Nephron (organoid): ENCODE measurements around the gene PEAK3.

ENCODE experiments used
- H3K27ac Mint-ChIP-seq, 3 experiments: 2 replicates each; pipeline ENCODE4 v1.8.0; 2020; ENCODE audit warnings: mixed read lengths in 3 of 3, mild to moderate bottlenecking in 2 of 3, moderate library complexity in 1 of 3
- H3K27me3 Mint-ChIP-seq: 2 replicates; pipeline ENCODE4 v1.8.0; 2021; ENCODE audit warnings: low read depth, mild to moderate bottlenecking, moderate library complexity, mixed read lengths
- H3K36me3 Mint-ChIP-seq: 2 replicates; pipeline ENCODE4 v1.8.0; 2020; ENCODE audit warnings: low read depth, mixed read lengths
- H3K4me1 Mint-ChIP-seq: 2 replicates; pipeline ENCODE4 v1.8.0; 2020; ENCODE audit warnings: mixed read lengths
- H3K4me3 Mint-ChIP-seq, 3 experiments: 2 replicates each; pipeline ENCODE4 v1.8.0; 2020; ENCODE audit warnings: mild to moderate bottlenecking in 3 of 3, mixed read lengths in 3 of 3, moderate library complexity in 2 of 3
- H3K9me3 Mint-ChIP-seq: 2 replicates; pipeline ENCODE4 v1.8.0; 2020; ENCODE audit warnings: mixed read lengths
- CTCF ChIP-seq, 3 experiments: fragments of 200-600 bp; sonication (generic); IDR thresholded peaks; one replicate each; pipeline ENCODE4 v1.5.0; 2021; ENCODE audit warnings: antibody characterized with exemption in 3 of 3; ENCODE audit not compliant: unreplicated experiment in 3 of 3

Gene PEAK3

GRCh38 chr19:2246801-2247361, 35.1 kb downstream of the PEAK3 start:
- H3K4me1 Mint-ChIP-seq: peaks cover 8% of the 10 kb centered on the region
- H3K27me3 Mint-ChIP-seq: no peaks in the 10 kb centered on the region
- H3K27ac Mint-ChIP-seq: no peak overlapping the region
- no peaks in the 10 kb centered on the region for H3K9me3 Mint-ChIP-seq
- TF ChIP-seq CTCF (IDR thresholded peaks at IDR 0.05; ENCODE audit: unreplicated experiment in 3 of 3): no peak
- H3K4me3 Mint-ChIP-seq: no peak overlapping the region
- H3K36me3 Mint-ChIP-seq: peaks cover 19% of the 10 kb centered on the region

- Mint-ChIP-seq H3K9me3 (no peaks in the 10 kb centered on the region), H3K36me3 (peaks cover 19% of the 10 kb centered on the region), H3K27ac (no peak overlapping the region), H3K4me1 (peaks cover 15% of the 10 kb centered on the region), H3K4me3 (no peak overlapping the region), H3K27me3 (no peaks in the 10 kb centered on the region)
- no peak for TF ChIP-seq CTCF (IDR thresholded peaks at IDR 0.05; ENCODE audit: unreplicated experiment in 3 of 3)
These were observed 35.9 kb downstream of the PEAK3 start for GRCh38 chr19:2246014-2246620.

GRCh38 chr19:2245273-2245672, 36.7 kb downstream of the PEAK3 start:
- peaks cover 23% of the 10 kb centered on the region for H3K4me1 Mint-ChIP-seq
- peaks cover 19% of the 10 kb centered on the region for H3K36me3 Mint-ChIP-seq
- no peaks in the 10 kb centered on the region for H3K27me3 Mint-ChIP-seq
- H3K4me3 Mint-ChIP-seq: no peak overlapping the region
- H3K27ac Mint-ChIP-seq: no peak overlapping the region
- H3K9me3 Mint-ChIP-seq: no peaks in the 10 kb centered on the region
- no peak for TF ChIP-seq CTCF (IDR thresholded peaks at IDR 0.05; ENCODE audit: unreplicated experiment in 3 of 3)

- Mint-ChIP-seq H3K36me3 (peaks cover 23% of the 10 kb centered on the region), H3K27ac (no peak overlapping the region), H3K27me3 (no peaks in the 10 kb centered on the region), H3K4me1 (peaks cover 31% of the 10 kb centered on the region), H3K9me3 (no peaks in the 10 kb centered on the region), H3K4me3 (no peak overlapping the region)
- TF ChIP-seq CTCF (IDR thresholded peaks at IDR 0.05; ENCODE audit: unreplicated experiment in 3 of 3): no peak
These were observed 37.5 kb downstream of the PEAK3 start for GRCh38 chr19:2244486-2244885.

- H3K36me3 Mint-ChIP-seq: peaks cover 25% of the 10 kb centered on the region
- H3K27me3 Mint-ChIP-seq: no peaks in the 10 kb centered on the region
- peaks cover 35% of the 10 kb centered on the region for H3K4me1 Mint-ChIP-seq
- peak overlapping the region; percentile 53 to 90 (median 89) for H3K27ac Mint-ChIP-seq
- TF ChIP-seq CTCF (IDR thresholded peaks at IDR 0.05; ENCODE audit: unreplicated experiment in 3 of 3): no peak
- no peak overlapping the region for H3K4me3 Mint-ChIP-seq
- H3K9me3 Mint-ChIP-seq: no peaks in the 10 kb centered on the region
These were observed 37.9 kb downstream of the PEAK3 start for GRCh38 chr19:2244125-2244411.
